ENCODE results near the gene GLDN.
A peak's percentile ranks its signal among the peaks of the same experiment; 100 is the strongest.

Gene GLDN

DNA sequence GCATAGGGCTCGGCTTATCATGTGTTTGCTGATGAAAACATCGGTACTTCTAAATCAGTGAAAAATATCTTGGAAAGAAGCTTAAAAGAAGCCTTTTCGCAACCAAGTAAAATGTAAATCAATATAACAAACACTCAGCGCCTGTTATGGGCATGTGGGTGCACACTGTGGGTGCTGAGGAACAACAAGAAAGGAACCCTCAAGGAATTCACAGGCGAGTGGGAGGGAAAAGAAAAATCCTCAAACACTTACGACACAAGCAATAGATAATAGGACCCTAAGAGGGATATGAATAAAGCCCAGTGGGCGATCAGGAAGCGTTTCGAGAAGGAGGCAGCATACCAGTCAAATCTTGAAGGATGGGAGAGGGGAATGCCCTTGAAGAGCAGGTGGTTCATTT, 21.9 kb downstream of the GLDN start:
- no peak for DNase-seq

DNA sequence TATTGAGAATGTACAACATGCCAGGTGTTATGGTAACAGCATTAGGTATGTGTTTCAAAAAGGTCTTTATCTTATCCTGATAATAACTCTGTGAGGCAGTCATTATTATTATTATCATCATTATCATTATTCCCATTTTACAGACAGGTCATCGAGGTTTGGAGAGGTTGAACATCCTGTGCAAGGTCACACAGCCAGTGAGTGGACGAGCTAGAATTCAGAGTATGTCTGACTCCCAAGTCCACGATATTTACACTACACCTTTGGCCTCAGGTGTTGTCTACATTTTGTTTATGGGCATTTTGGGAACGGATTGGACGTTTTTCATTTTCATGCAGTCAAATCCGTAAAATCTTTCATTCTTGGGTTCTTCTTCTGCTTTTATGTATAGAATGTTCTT, 24.0 kb downstream of the GLDN start:
- DNase-seq: no peak

DNA sequence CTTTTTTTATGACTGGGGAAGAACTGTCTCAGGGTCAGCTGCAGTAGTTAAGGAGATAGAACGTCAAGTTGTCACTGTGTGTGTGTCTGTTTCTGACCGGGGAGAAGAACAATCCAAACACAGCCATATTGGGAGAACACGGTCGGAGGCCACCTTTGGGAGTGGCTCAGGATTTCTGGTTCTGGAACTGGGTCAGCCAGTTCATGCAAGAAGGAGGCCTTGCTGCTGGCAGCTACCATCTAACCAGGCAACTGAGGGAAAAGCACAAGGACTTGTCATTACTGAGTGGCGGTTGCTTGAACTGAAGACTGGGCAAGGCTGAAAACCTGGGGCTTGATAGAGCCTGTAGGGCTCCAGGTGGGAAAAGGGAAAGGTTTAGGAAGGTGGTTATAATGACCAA, 24.6 kb downstream of the GLDN start:
- DNase-seq: no peak

DNA sequence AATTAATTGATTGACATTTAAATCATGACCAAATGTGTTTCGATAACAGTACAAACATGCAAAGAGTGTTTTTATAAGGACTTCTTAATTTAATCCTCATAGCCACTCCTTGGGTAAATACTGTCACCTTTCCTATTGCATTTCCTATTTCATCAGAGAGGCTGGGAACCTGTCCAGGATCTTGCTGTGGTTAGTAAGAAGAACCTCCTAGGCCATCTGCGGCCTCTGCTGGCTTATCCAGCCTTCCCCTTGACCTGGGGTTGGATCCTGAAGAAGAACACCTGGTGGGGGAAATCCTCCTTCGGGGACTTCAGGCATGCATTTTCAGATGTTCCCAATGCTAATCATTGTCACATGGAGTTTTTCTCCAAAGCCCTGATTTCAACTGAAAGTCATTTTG, 25.5 kb downstream of the GLDN start:
- no peak for DNase-seq

DNA sequence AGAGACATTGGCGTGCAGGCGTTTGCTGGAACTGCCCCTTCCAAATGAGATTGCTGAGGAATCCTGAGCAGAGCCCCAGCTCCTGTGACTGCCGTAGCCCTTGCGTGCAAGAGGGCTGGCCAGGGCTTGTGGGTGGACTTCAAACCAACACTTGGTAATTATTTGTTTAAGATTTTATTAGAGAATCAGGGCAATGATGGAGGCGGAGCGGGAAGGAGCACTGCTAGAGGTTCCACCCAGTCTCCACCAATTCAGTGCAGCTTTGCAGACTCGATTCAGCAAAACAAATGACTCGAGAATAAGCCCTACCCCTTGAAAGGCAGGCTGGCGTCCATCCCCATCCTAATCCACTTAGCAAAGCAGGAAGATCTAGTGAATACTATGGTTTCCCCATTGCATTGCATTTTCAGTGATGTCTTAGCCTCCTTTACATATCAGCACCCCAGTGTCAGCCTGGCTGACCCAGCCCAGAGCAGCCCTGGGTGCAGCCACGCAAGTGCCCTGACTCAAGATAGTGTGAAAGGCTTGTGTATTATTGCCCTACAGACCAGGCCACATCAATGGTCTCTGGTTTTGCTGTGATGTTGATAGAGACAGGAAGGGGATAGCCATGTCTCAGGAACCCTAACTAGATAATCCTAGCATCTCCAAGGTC, 26.0 kb downstream of the GLDN start:
- no peak for DNase-seq

DNA sequence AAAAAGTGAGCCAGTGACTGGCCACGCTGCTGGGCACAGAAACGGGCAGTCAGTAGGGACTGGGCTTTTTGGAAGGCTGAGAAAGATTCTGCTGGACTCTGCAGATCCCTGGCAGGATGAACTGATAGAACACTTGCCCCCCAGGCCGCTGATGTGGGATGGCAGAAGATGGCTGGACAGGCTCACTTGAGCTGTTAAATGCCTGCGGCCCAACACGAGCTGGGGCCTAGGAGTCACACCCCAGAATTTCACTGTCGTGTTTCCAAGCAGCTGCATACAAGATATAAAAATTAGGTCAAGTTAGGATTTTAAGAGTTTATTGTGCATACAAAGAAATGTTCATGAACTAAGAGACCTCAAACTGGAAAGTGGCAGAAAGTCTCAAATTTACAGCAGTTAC, 26.9 kb downstream of the GLDN start:
- DNase-seq: no peak

DNA sequence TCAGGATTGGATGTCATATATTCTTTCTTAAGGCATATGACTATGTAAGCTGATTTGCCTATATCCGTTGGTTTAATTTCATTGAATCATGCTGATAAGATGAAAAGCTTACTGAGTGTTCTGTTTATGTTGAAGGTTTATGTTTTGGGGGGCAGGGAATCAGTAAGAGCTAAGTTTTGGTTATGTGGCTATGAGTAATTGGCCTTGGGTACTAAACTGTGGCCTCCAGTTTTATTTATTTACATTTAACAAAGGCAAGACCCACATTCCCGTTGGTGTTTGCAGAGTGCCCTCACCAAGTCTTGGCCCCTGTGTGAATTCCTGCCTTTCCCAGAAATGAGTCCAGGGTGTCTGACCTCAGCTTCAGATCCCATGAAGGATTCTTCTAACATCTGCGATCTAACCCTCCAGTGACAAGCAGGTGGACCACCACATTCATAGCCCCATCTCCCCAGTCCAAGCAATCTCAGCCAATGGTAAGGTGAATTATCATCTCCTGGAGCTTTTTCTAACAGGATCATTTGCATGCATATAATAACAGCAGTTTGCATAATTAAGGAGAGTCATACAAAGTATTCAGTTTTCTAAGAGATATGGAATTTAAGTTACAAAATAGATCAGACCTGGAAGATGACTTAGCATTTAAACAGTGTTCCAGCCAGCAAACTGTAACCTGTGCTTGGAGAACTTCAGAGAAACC, 27.4 kb downstream of the GLDN start:
- DNase-seq: no peak

DNA sequence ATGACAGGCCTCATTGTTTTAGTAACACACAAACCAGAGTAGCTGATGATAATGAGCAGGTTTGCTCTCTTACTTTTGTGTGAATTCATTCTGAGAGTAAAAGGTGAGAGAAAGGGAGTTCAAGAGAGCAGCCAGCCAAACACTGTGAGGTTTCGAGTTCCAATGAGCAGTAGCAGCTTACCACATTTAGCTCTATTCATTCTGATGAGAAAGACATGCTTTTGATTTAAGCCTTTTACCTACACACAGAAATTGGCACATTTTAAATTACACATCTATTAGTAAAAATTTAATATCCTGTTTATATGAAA, 28.0 kb downstream of the GLDN start:
- DNase-seq: no peak

DNA sequence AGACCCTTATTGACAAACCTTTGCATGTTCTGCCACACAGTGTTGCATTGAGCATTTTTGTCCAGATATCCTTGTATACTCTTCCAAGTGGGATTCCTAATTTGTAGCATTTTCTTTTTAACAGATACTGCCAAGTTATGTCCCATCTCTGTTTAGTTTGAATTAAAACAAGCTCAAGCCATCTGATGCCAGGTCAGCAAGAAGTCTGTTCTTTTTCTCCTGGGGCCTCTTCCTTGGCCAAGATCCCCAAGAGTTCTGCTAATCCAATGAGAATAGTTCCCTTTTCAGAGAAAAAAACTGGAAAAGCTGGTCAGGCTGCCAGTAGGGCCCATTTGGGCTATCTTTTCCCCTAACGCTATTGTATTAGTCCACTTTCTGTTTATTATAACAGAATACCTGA, 29.8 kb downstream of the GLDN start:
- DNase-seq: no peak

DNA sequence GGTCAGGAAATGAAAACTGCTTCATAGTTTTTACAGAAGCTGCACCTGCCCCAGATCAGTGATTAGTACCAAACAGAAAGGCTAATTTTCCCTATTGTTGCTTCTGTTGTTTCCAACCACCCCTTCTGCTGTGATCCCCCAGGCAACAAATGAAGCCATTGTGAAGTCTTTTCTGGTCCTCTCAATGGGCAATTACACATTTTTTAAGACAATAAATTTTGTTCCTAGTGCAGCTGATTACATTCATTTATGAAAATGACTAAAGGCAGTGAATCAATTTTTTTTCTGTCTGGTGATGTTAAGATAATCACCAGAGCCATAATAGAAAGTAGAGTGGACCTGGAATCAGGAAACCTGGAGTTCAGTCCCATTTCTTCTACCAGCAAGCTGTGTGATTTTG, 32.7 kb downstream of the GLDN start:
- no peak for DNase-seq

DNA sequence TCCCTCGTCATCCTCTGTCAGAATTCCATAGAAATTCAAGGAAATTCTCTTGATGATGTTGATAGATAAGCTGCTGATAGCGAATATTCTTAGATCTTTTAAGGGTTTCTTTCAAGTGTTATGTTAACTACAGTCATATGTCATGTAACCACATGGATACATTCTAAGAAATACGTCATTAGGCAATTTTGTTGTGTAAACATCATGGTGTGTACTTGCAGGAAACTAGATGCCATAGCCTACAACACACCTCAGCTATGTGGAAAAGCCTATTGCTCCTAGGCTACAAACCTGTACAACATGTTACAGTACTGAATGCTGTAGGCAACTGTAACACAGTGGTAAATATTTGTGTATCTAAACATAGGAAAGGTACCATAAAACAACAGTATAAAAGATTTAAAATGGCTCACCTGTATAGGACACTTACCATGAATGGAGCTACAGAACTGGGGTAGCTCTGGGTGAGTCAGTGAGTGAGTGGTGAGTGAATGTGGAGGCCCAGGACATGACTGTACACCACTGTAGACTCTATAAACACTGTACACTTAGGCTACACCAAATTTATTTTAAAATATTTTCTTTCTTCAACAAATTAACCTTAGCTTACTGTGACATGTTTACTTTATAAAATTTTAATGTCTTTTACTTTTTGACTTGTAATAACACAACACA, 34.6 kb downstream of the GLDN start:
- DNase-seq: no peak

DNA sequence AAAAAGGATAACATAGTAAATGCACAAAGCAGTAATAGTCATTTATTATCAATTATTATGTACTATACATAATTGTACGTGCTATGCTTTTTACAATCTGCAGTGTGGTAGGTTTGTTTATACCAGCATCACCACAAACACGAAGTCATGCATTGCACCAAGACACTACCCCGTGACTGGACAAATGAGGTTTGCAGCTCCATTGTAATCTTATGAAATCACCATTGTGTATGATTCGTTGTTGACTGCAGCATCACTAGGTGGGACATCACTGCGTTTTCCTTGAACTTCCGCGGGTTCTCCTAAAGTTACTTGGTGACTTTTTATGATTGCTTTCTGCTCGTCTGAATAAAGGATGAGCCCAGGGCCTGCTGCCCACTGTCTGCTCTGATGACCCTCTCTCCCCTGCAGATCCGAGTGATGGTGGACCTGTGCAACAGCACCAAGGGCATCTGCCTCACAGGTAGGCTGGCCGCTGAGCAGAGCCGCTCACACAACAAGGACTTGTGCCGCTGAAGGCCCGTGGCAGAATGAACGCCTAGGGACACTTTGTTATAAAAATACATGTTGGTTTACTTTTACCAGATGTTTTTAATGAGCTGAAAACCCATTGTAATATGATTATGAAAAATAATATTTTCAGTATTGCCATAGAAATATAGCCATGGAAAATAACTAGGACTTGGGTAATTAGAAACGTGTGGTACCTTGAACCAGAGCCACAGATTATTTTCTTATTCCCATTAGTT, 35.8 kb downstream of the GLDN start:
- no peak for DNase-seq

DNA sequence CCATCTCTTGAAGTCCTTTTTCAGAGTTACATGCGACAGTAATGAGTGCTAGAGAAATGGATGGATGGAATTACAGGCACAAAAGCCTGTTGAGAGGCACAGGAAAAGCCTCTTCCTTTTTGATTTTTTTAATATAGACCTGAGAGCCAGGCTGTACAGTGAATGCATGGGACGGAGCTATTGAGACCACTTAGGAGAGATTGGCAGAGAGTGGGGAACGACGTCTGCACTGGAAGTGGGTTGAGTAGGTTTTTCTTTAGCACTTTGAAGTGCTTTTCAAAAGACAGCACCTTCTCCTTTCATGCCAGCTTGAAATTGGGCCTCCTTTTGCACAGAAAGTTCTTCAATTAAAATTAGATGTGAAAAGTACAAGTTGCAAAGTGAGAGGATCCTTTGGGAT, 37.0 kb downstream of the GLDN start:
- no peak for DNase-seq

DNA sequence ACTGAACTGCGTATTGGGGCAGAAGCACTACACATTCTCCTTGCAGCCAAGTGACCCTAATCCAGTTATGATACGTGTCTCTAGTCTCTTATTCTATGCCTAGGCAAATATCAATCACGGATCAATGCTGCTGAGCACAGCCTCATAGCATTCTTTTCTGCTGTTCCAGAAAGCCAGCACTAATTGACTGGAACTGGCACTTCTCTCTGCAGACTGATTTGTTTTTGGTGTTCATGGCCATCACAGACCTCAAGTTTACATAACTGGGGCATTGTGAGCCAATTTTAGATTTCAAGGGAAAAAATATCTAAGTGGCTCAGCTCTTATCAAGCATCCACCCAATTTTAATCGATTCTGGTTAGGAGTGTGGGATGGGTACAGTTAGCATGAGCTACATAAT, 37.9 kb downstream of the GLDN start:
- no peak for DNase-seq

DNA sequence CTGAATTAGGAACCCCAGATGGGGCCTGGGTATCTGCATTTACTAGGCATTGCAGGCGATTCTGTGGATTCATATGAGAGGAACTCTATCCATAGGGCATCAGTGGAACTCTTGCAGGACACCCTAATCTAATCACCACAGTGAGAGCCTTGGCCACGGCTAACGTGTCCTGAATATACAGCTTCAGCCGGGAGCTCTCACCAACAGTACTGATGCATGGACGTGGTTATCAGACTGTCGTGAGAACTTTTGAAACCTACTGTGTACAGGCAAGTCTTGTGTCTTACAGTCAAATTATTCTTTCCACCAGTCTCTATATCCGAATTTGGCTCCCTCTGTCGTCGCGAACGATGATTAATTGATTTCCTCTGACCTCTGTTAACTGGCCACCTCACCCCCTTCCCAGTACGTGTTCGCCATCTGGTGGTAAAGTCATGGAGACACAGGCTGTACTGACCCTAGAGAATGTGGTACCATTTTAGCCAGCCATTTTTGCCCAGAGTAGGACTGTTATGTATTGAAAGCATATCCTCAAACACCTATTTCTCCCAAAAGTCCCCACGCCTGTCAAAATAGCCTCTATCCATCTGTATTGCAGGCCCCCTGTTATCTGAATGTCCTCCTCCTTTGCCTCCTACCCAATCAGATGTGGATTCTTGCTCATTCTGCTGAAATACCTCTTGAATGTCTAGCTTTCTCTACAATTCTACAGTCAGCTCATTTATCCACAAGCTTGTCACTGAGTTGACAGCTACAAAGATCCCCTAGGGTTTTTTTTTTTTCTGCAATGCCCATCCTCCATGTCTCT, 39.7 kb downstream of the GLDN start:
- DNase-seq: peak; percentile 14

DNA sequence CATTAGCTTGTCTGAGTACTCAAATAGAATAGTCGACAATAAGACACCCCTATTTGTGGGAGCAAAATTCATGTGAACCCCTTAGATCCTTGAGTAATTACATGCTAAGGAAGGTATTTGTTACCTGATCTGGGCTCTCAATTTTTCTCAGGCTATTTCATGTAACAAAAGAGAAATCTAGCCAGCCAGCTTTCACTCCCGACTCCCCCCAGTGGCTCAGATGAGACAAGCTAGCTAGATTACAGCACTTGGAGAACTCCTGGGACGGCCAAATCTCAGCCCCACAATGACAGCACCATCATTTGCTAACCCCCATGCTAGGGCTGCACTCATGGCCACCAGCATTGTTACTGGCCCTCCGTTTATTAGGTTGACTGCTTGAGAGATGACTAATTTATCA, 41.3 kb downstream of the GLDN start:
- no peak for DNase-seq

DNA sequence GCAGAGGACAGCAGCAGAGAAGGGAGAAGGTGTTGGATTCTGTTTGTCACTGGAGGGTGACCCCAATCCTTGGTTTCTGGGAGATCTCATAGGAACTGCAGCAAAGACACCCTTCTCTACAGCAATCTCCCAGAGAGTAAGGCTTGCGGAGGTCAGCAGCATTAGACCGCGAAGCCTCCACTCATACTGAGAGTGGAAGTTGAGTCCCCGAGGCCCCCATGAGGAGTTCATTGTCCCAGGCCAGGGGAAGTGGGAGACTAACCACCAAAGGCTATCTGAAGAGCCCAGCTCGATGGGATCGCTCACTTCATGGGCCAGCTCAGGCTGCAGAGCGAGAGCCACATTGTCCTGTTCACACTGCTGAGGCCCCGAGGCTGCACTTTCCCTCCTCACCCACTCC, 44.6 kb downstream of the GLDN start:
- no peak for DNase-seq

DNA sequence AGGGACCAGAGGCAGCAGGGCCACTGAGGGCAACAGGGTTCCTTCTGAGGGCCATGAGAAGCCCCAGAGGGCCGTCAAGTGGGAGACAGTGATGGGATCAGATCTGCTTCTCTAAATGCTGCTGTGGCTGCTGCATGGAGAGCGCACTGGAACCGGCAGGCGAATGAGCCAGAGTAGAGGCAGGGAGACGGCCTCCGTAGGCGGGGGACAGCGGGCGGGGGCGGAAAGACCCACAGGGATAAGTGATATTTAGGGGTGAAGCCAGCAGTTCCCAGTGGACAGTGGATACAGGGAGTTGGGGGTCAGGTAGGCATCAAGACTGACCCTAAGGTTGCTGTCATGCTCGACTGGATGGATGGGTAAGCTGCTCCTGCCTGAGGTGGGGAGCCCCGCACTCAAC, 45.0 kb downstream of the GLDN start:
- no peak for DNase-seq

DNA sequence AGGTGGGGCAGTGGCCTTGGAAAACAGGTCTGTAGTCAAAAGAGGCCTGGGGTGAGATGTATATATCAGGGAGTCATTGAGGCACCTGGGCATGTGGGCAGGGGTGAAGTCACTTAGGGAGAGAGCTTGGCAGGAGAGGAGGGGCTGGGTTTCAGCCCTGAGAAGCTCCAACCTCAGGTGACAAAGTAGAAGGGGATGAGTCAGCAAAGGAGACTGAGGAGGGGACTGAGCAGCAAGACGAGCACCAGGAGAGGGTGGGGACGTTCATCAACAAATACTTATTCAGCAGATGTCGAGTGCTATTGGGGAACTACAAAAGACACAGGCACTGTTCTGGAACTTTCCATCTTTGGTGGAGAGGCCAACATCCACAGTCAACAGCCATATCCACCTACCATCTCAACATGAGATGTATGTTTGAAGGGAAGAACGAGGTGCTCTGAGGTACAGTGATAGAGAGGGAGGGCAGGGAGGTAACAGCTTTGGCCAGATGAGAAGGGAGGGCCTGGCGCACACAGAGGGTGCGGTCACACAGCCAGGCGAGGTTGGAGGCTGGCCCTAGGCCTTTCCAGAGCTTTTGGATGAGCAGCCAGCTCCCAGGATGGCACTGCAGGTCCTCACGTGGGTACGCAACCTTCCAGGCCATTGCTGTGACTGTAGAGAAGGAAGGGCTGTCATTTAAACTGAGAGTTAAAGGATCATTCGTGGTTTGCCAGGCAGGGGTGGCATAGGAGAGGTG, 45.7 kb downstream of the GLDN start:
- DNase-seq: no peak

DNA sequence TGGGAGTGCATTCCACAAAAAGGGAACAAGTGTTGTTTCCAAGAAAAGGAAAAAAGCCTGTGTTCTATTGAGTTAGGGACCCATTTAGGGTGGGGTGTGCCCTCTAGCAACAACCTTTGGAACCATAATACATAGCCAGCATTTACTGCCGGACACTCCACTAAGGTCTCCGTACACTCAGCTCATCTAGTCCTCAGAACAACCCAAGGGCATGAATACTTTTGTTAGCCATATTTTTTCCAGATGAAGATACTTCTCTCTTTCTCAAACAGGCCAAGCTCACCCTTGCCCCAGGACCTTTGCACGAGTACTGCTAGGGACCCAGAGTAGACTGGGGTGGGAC, 46.2 kb downstream of the GLDN start:
- DNase-seq: no peak

DNA sequence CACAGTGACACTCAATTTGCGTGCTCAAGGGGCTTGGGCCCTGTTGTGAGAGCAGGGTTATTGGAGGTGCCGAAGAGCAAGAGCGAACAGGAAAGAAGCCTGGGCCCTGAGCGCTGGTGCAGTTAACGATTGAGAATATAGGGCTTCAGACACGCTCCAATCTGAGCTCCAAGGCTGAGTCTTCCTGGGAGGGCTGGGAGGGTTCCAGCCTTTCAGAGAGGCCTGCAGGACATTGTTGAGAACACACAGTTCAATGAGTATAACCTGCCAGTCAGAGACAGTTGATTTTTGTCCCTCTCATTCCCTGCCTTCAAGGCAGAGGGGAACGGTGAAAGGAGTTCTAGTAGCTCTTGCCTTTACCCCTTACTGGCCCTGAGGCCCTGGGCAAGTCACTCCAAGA, 47.3 kb downstream of the GLDN start:
- no peak for DNase-seq

DNA sequence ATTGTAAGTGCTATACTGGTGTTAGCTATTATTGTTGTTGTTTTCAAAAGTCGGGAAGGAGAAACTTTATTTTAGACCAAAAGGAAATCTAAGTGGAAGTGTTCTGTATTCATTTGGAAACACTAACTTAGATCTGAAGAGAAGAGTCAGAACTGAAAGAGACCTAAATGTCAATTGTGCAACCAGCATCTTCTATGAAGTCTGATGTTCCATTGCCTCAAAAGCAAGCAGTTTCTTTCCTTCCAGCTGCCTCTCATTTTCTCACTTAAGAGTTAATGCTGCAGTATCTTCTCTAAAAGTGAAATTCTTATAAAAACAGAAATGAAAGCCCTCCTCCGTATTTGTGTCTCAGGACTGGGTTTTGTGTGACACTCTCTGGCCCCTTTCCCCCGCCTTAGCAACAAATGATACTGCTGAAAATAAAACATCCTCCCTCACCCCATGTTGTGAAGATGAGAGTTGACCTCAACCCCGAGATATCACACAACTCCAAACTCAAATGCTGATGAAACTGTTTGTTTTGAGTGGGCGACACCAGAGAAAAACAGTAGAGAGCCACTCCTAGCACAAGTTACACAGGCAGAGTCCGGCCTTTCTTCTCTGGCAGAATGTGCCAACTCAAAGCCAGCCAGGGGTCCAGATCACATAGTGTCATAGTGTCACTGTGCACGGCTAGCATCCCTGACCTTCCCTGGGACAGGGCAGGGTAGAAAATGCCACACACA, 48.9 kb downstream of the GLDN start:
- no peak for DNase-seq
